HFF-Myc (cell line): Measurements from ENCODE around the gene WDR1.

Experiments
- DNase-seq: peaks from one replicate; pipeline ENCODE4 v3.0.0-alpha.2; 2011; ENCODE audit warnings: low read depth; ENCODE audit errors: extremely low read depth
- H3K4me3 ChIP-seq: replicated peaks from 2 replicates; pipeline ENCODE4 v1.5.1; 2011; ENCODE audit warnings: low read depth, mild to moderate bottlenecking, control low read depth, low read length
- TF ChIP-seq, protein P1 (sequence below): IDR thresholded peaks from 2 replicates; pipeline ENCODE4 v1.5.1; 2012; ENCODE audit warnings: mild to moderate bottlenecking, low read depth, low read length, control low read depth; ENCODE audit errors: missing control alignments

Gene WDR1

GRCh38 chr4:10160281-10160856 is 43.8 kb upstream of the WDR1 start:
- H3K4me3 ChIP-seq: no peak overlapping the region
- DNase-seq: no peak
- TF ChIP-seq, protein P1, sequence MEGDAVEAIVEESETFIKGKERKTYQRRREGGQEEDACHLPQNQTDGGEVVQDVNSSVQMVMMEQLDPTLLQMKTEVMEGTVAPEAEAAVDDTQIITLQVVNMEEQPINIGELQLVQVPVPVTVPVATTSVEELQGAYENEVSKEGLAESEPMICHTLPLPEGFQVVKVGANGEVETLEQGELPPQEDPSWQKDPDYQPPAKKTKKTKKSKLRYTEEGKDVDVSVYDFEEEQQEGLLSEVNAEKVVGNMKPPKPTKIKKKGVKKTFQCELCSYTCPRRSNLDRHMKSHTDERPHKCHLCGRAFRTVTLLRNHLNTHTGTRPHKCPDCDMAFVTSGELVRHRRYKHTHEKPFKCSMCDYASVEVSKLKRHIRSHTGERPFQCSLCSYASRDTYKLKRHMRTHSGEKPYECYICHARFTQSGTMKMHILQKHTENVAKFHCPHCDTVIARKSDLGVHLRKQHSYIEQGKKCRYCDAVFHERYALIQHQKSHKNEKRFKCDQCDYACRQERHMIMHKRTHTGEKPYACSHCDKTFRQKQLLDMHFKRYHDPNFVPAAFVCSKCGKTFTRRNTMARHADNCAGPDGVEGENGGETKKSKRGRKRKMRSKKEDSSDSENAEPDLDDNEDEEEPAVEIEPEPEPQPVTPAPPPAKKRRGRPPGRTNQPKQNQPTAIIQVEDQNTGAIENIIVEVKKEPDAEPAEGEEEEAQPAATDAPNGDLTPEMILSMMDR: peak; percentile 9

- DNase-seq: no peak
- TF ChIP-seq, protein P1: no peak
- no peak overlapping the region for H3K4me3 ChIP-seq
Observed at GRCh38 chr4:10159671-10160070, 43.1 kb upstream of the WDR1 start.

GRCh38 chr4:10158333-10158942 is 41.8 kb upstream of the WDR1 start:
- DNase-seq: no peak

DNA sequence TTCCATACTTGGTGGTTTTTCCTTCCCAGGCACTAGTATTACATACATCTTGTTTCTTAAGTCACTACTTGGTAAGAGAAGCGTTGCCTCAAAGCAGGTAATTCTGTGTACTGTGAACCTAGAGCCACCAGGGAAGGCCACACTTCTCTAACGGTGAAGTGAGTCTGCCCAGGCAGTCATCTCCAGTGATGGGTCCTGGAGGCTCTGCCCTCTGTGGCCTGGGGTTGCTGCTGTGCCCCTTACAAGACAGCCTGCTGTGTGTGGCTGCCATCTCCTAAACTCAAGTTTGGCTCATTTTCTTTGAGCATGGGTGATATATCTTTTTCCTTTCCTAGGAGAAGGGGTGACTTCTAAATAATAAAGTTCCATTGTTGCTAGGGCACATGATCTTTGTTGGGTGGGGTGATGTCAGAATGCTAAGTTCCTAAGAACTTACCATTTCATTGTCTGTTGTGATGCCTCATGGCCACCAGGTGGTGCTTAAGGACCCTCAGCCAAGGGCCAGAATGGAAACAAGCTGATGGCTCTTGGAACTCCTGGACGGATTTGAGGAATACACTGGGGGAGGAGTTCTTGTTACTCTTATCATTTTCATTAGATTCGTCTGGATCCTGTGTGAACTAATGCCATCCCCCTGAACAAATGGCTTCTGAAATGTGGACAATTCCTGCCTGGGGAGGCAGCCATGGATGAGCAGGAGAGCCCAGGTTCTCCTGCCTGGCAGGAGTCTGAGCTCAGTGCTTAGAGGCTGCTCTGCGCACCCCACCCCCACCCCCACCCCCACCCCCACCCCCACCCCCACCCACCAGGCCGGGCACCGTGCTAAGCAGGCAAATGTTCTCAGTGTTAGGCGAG is 41.1 kb upstream of the WDR1 start:
- no peak overlapping the region for H3K4me3 ChIP-seq
- TF ChIP-seq, protein P1: peak; percentile 88
- peak; percentile 49 for DNase-seq

More at GRCh38 chr4:10158333-10158942, 41.8 kb upstream of the WDR1 start:
- H3K4me3 ChIP-seq: no peak overlapping the region
- TF ChIP-seq, protein P1: no peak

- H3K4me3 ChIP-seq: no peak overlapping the region
- TF ChIP-seq, protein P1: no peak
- no peak for DNase-seq
Observed at GRCh38 chr4:10154241-10154640, 37.6 kb upstream of the WDR1 start.

DNA sequence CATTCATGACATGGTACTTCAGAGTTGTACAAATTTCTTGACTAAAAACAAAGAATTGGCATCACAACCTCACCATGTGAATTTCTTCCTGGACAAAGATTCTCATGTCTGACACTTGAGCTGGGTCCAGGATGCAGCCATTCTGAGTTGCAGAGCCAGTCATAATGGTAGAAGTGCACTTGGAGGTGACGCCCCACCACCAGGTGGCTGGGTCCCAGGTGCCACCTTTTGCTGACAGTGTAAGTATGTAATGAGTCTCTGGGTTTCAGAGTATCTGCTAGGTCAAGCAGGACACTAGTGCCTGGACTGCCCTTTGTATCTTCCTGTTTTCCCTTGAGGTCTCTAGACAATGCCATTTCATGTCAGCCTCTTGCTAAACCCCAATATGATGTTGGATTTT is 36.6 kb upstream of the WDR1 start:
- DNase-seq: no peak
- H3K4me3 ChIP-seq: no peak overlapping the region
- TF ChIP-seq, protein P1: no peak
